SH-SY5Y (cell line): ENCODE measurements around the gene IPO13.

Experiments used
- GATA2 ChIP-seq: IDR thresholded peaks from 2 replicates; pipeline ENCODE4 v1.6.1; 2011; ENCODE audit warnings: mild to moderate bottlenecking, low read depth, low read length
- GATA3 ChIP-seq: IDR thresholded peaks from 2 replicates; pipeline ENCODE4 v1.6.1; 2011; ENCODE audit warnings: low read depth, mild to moderate bottlenecking, low read length, moderate library complexity

Gene IPO13

GRCh38 chr1:43978551-43979260, 32.0 kb downstream of the IPO13 start, which contains the start of gene B4GALT2:
B4GALT2 (plus strand) TSS chr1:43979210; CDS start chr1:43981161, 1,951 bp downstream.
- TF ChIP-seq GATA3 = no peak
- no peak for TF ChIP-seq GATA2

DNA sequence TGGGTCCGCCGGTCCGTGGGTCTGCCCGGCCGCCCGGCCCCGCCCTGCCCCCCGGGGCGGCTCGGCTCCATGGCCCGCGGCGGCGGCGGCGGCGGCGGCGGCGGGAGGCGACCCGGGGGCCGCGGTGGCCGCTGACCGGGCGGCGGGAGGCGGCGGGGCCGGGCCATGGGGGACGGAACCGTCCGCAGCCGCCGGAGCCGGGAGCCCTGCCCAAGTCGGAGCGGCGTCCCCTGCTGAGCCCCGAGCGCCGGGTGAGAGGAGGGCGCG, 32.4 kb downstream of the IPO13 start:
- no peak for TF ChIP-seq GATA2
- no peak for TF ChIP-seq GATA3

DNA sequence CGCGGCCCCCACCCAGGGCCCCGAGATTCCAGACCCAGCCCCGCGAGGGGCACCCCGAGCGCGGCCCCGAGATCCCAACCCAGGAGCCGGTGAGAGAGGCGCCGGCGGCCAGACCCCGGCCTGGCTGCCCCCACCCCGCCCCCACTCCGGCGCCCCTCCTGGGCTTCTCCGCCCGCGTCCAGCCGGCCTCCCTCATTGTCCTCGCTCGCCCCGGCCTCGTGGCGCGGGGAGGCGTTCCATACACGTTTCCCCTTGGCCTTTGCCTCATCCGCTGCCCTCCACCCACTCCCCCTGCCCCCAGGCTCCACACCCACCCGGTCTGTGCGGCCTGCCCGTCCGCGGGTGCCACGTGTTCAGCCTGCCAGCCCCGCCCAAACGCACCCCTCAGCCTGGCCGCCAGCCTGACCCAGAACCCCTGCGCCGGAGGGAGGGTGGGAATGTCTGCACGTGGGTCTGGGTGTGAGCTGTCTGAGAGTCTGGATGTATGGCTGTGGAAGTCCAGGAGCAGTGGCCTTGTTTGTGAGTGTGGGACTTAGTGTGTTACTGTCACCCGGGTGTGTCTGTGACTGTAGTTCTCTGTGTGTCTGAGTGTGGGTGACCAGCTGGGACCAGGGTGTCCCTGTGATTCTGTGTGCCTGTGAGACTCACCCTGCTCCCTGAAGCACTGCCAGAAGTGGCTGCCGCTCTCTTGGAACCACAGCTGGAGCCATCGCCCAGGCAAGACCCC, 32.9 kb downstream of the IPO13 start:
- TF ChIP-seq GATA2 (no peak), GATA3 (no peak)

DNA sequence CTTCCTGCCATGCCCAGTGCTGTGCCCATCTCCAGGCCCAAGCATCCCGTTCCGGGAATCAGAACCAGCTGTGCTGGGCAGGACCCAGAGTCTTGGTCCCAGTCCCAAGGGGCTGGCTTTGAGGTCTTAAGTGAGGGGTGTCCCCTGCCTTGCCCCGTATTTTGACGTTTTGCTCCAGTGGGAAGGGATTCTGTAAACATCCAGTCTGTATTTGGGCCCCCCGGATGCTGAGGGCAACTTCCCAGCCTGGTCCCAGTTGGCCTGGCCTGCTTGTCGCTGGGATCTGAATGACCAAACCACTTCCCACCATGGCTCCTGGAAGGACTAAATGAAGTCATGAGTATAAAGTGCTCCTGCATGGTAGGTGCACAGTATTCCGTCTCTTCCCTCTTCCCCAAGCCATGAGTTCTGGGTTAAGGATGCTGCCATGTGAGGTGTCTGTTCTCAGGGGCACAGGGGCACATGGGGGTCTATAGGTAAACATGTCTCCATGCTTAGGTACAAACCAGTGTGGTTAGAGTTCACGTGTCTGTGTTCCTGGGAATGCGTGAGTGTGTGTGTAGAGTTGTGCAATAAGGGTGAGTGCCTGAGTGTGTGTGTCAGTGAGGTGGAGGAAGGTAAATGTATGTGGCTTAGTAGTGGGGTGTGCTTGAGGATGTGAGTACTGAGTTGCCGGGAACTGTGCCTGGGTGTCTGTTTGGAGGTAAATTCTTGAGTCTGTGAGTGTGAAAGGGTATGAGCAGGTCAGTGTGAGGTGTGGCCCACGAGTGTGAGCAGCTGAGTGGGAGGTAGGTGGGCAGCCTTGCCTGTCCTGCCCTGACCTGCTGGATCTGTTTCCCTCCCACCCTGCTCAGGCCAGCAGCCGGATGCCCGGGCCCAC, 33.7 kb downstream of the IPO13 start:
- no peak for TF ChIP-seq GATA2
- TF ChIP-seq GATA3 = no peak

DNA sequence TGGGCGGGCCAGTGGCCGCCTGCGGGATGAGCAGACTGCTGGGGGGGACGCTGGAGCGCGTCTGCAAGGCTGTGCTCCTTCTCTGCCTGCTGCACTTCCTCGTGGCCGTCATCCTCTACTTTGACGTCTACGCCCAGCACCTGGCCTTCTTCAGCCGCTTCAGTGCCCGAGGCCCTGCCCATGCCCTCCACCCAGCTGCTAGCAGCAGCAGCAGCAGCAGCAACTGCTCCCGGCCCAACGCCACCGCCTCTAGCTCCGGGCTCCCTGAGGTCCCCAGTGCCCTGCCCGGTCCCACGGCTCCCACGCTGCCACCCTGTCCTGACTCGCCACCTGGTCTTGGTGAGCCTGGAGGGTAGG, 34.4 kb downstream of the IPO13 start:
- TF ChIP-seq GATA2 (no peak), GATA3 (no peak)

- TF ChIP-seq GATA3 (no peak), GATA2 (no peak)
Measured at GRCh38 chr1:43981636-43982035, 34.9 kb downstream of the IPO13 start.

- no peak for TF ChIP-seq GATA2
- TF ChIP-seq GATA3 = no peak
Measured at GRCh38 chr1:43982241-43982640, 35.5 kb downstream of the IPO13 start.

DNA sequence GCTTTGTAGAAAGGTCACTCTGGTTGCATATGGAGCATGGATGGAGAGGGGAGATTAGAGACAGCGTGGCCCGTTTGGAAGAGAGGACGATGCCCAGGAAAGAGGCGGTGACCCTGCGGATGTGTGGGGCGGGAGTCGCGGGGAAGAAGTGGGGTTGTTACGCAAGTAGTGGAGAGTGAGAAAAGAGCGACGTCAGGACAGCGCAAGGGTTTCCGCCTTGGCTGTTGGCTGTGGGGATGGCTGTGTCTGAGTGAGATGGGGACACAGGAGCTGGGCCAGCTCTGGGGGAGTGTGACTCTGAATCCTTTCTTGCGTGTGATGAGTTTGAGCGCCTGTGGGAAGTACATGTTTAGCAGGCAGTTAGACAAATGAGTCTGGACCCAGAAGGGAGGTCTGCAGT, 36.1 kb downstream of the IPO13 start:
- TF ChIP-seq GATA2 (no peak), GATA3 (no peak)

- TF ChIP-seq GATA3 = no peak
- no peak for TF ChIP-seq GATA2
Measured at GRCh38 chr1:43983253-43983899, 36.6 kb downstream of the IPO13 start.

DNA sequence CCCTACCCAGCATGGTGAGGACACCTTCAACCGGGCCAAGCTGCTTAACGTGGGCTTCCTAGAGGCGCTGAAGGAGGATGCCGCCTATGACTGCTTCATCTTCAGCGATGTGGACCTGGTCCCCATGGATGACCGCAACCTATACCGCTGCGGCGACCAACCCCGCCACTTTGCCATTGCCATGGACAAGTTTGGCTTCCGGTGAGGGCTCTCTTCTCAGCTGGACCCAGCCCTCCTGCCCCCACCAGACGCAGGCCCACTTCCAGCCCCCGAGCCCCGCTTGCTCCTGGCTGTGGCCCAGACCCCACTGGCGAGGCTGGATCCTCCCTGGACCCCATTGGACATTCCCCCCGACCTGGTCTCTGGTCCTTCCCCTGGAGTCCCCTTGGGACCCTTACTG, 38.1 kb downstream of the IPO13 start:
- TF ChIP-seq GATA2 = no peak
- TF ChIP-seq GATA3 = no peak

- no peak for TF ChIP-seq GATA3
Measured at GRCh38 chr1:43985984-43986595, 39.3 kb downstream of the IPO13 start.

- TF ChIP-seq GATA3 = no peak
- TF ChIP-seq GATA2 = no peak
Measured at GRCh38 chr1:43986712-43987111, 40.0 kb downstream of the IPO13 start.

DNA sequence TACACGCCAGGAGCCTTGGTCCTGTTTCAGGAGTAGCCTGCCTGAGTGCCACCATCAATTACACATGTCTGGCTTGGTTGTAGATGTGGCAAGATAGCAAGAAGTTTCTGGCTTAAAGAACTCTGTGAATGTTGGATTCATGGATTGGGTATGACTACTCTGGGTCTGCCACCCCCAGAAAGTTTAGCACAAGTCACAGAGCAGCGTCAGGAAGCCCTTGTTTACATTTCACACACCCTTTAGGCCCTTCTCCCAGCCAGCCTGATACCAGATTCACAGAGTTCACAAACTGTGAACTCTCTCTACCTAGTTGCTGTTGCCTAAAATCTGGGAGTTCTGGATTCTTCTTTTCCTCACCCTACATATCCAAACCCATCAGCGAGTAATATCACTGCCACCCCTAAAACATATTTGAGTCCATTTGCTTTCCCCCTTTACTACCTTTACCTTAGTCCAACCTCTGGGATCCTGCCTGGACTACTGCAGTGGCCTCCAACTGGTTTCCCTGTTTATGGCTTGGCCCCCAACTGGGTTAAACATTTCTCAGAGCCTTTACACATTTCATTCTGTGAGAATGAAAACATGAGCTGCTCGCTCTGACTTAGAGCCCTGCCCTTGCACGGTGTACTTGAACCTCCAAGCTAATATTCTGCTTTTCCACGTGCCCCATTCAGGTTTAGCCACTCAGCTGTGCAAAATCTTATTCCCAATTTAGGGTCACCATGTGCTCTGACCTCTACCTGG, 40.6 kb downstream of the IPO13 start:
- TF ChIP-seq GATA3 = no peak
- no peak for TF ChIP-seq GATA2
